ENCODE results near the gene FZD10. TPM values are rescaled to one million over a fixed set of nuclear protein-coding genes. Genes with fewer than 3 reads are reported as not detected.

FZD10 gene
- total RNA-seq, 1 experiment from 2014 or later: 14.1 TPM

GRCh38 chr12:130213249-130213648 lies 51.0 kb downstream of the FZD10 start:
- Histone ChIP-seq H3K27me3 (ENCODE audit: control insufficient read depth, insufficient read depth, low read length) (peaks cover 9% of the 10 kb centered on the region), H3K4me3 (ENCODE audit: insufficient read depth, low read depth, low read length) (no peak overlapping the region), H3K36me3 (replicated peaks; ENCODE audit: control insufficient read depth, insufficient read depth, low read length) (no peaks in the 10 kb centered on the region)
- no peak for DNase-seq

- peaks cover 21% of the 10 kb centered on the region for H3K27me3 ChIP-seq (ENCODE audit: control insufficient read depth, insufficient read depth, low read length)
- H3K4me3 ChIP-seq (ENCODE audit: insufficient read depth, low read depth, low read length): no peak overlapping the region
- peak; percentile 57 for DNase-seq
- H3K36me3 ChIP-seq (replicated peaks; ENCODE audit: control insufficient read depth, insufficient read depth, low read length): no peaks in the 10 kb centered on the region
These were observed 52.6 kb downstream of the FZD10 start for GRCh38 chr12:130214686-130215395.

Other genes starting within 250 kb of the FZD10 start
- gene PIWIL1, start 175.4 kb downstream of the FZD10 start, total RNA-seq (2014; rRNA removed; shearing (Covaris generic)): not detected in 2 replicates

Data from H7 (cell line).